Uterus (tissue), 4 donors: ENCODE data around the gene NECTIN1. TPM values are rescaled to one million over a fixed set of nuclear protein-coding genes. Genes with fewer than 3 reads are reported as not detected.

Experiments used
- DNase-seq, 2 donors: peaks; one replicate each; pipeline ENCODE4 v3.0.0-alpha.2; 2019 to 2020
- H3K27ac ChIP-seq, 2 donors: fragments of 200-600 bp; sonication (generic); 1 replicate in 1 of 2; 2 replicates in 1 of 2; pipeline ENCODE4 v1.5.1; 2016 to 2018
- H3K27me3 ChIP-seq, 2 donors: fragments of 200-600 bp; sonication (generic); one replicate each; pipeline ENCODE4 v1.5.1; 2018 to 2019; ENCODE audit warnings: control low read depth in 1 of 2
- H3K36me3 ChIP-seq, 2 donors: fragments of 200-600 bp; sonication (generic); one replicate each; pipeline ENCODE4 v1.5.1; 2019; ENCODE audit warnings: control low read depth in 1 of 2
- H3K4me1 ChIP-seq, 2 donors: fragments of 200-600 bp; sonication (generic); one replicate each; pipeline ENCODE4 v1.5.1; 2018 to 2019; ENCODE audit warnings: control low read depth in 1 of 2
- H3K4me3 ChIP-seq, 2 donors: fragments of 200-600 bp; sonication (generic); 1 replicate in 1 of 2; 2 replicates in 1 of 2; pipeline ENCODE4 v1.5.1; 2018 to 2019; ENCODE audit warnings: mild to moderate bottlenecking in 1 of 2
- H3K9me3 ChIP-seq, 2 donors: fragments of 200-600 bp; sonication (generic); one replicate each; pipeline ENCODE4 v1.5.1; 2019; ENCODE audit warnings: control low read depth in 1 of 2
- CTCF ChIP-seq, 4 experiments: fragments of 200-600 bp in 2 of 4; fragments of 450-650 bp in 2 of 4; sonication (generic) in 2 of 4; IDR thresholded peaks; one replicate each; pipeline ENCODE4 v1.5.1; 2016 to 2019; ENCODE audit warnings: antibody characterized with exemption in 4 of 4, mild to moderate bottlenecking in 2 of 4, moderate library complexity in 1 of 4
- POLR2A ChIP-seq, 2 donors: fragments of 450-650 bp; IDR thresholded peaks; one replicate each; pipeline ENCODE4 v1.6.1; 2016; ENCODE audit warnings: antibody characterized with exemption in 2 of 2, mild to moderate bottlenecking in 1 of 2, moderate library complexity in 1 of 2
- intact Hi-C: fragments of 100-400 bp; cut with DNase I; formaldehyde crosslinking; loops from one replicate; pipeline ENCODE4 v1.15.1; 2023; ENCODE audit warnings: low total_unique reads
- total RNA-seq, 4 donors: library from RNA; depleted of rRNA in 3 of 4; stranded (reverse); fragments of >200 nt in 3 of 4; gene quantifications; one replicate each; pipeline versions ENCODE4 v1.1.0 to v1.2.4, GENCODE V29; 2014 to 2023
- donor health status: DM: yes; HTN: yes; CAD: no.

NECTIN1 gene
- total RNA-seq, 4 donors from 2014 or later: 1.3 to 10.6 (median 9.2) TPM; not detected in 1

- no peaks in the 10 kb centered on the region for H3K4me1 ChIP-seq
- no peak for DNase-seq
- H3K4me3 ChIP-seq: no peak overlapping the region
- H3K36me3 ChIP-seq: no peaks in the 10 kb centered on the region
- H3K27me3 ChIP-seq: no peaks in the 10 kb centered on the region
- peak in 1 of 4 experiments; percentile 29 for TF ChIP-seq CTCF (IDR thresholded peaks at IDR 0.05)
- no peak for TF ChIP-seq POLR2A (IDR thresholded peaks at IDR 0.05)
- H3K27ac ChIP-seq: no peak overlapping the region
- H3K9me3 ChIP-seq: no peaks in the 10 kb centered on the region
- intact Hi-C loops: no loop called here
Measured at GRCh38 chr11:119721129-119722120, 7.6 kb downstream of the NECTIN1 start.

DNA sequence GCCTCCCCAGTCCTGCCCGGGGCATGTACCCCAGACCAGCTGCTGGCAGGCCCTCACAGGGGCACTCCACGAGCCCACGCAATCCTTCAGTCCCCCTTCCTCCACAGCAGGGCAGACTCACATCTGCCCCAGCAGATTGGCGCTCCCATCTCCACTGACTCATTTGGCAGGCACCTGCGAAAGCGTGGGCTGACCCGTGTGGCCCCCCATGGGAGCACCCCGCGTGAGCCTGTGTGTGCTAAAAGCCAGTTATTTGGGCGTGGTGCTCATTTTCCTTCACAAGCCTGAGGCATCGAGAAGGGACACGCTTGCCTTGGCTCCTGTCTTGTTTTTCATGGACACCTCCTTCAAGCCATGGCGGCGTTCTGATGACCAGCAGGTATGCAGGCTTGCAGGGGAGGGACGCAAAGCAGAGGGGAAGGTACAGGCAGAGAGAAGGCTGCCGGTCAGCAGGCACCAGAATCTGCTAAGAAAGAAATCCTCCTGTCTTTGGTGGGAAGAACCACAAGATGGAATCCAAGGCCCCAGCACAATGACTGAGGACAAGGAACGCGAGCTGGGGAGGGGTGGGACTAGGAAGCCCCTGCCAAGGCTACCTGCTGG, 8.6 kb downstream of the NECTIN1 start:
- no peak overlapping the region for H3K4me3 ChIP-seq
- H3K36me3 ChIP-seq: no peaks in the 10 kb centered on the region
- DNase-seq: no peak
- intact Hi-C loops: no loop called here
- H3K9me3 ChIP-seq: no peaks in the 10 kb centered on the region
- H3K27ac ChIP-seq: no peak overlapping the region
- no peaks in the 10 kb centered on the region for H3K27me3 ChIP-seq
- no peaks in the 10 kb centered on the region for H3K4me1 ChIP-seq
- TF ChIP-seq POLR2A (IDR thresholded peaks at IDR 0.05) (no peak), CTCF (IDR thresholded peaks at IDR 0.05) (no peak)

- Histone ChIP-seq H3K9me3 (no peaks in the 10 kb centered on the region), H3K27ac (no peak overlapping the region), H3K36me3 (no peaks in the 10 kb centered on the region), H3K27me3 (no peaks in the 10 kb centered on the region), H3K4me1 (no peaks in the 10 kb centered on the region), H3K4me3 (no peak overlapping the region)
- DNase-seq: no peak
- intact Hi-C loops: no loop called here
- TF ChIP-seq POLR2A (IDR thresholded peaks at IDR 0.05) (no peak), CTCF (IDR thresholded peaks at IDR 0.05) (no peak)
Measured at GRCh38 chr11:119717839-119718534, 11.0 kb downstream of the NECTIN1 start.

DNA sequence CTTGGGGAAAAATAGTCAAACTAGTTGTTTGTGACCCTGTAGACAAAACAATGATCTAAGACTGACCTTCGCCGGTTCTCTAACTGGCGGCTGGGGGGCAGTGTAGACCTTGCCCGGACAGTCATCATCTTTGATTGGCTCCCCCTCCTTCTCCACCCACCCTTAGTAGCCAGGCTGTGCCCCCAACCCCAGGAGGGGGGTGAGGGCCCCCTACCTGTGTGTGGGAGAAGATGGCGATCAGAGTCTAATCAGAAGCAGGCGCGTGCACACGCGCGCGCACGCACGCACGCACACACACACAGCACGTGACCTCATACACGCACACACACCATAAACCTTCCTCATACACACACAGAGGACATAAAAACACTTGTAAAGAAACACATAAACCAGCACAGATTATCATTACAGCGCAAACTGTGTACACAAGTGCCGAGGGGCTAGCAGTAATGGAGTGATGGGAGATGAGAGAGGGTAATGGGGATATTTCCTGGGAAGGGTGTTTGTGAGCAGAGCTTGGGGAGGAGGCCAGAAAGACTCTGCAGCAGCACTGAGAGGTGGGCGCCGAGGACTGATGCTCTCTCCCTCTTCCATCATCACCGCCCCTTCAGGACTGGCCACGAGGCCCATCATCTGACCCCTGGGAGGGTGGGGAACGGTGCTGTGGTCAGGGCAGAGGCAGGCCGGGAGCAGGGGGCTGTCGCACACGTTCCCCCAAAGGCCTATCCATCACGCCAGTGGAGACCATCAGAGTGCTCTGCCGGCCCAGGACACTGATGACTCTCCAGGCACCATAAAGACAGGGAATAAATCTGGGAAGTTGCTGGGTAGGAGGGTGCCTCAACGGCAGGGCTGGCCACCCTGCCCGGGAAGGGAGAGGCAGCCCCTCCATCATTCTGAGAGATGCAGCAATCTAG, 12.2 kb downstream of the NECTIN1 start:
- TF ChIP-seq POLR2A (IDR thresholded peaks at IDR 0.05) (no peak), CTCF (IDR thresholded peaks at IDR 0.05) (no peak)
- H3K27ac ChIP-seq: no peak overlapping the region
- no peaks in the 10 kb centered on the region for H3K4me1 ChIP-seq
- H3K9me3 ChIP-seq: no peaks in the 10 kb centered on the region
- no peak overlapping the region for H3K4me3 ChIP-seq
- intact Hi-C loops: no loop called here
- no peaks in the 10 kb centered on the region for H3K27me3 ChIP-seq
- DNase-seq: no peak
- H3K36me3 ChIP-seq: no peaks in the 10 kb centered on the region
